HG02885 (cell line): ENCODE measurements around the gene GPM6B.

ENCODE experiments used
- ATAC-seq: cut with Tn5 transposase; IDR thresholded peaks from one replicate; pipeline ENCODE4 v1.9.1; 2021; ENCODE audit warnings: mild to moderate bottlenecking; ENCODE audit not compliant: unreplicated experiment, poor library complexity

GPM6B gene

GRCh38 chrX:13774696-13775095 is 42.2 kb downstream of the GPM6B start:
- no peak for ATAC-seq

GRCh38 chrX:13770013-13770535 is 46.8 kb downstream of the GPM6B start:
- no peak for ATAC-seq

GRCh38 chrX:13768939-13769338 is 48.0 kb downstream of the GPM6B start:
- no peak for ATAC-seq

- ATAC-seq = no peak
These were observed 52.1 kb downstream of the GPM6B start for GRCh38 chrX:13764765-13765164.

- ATAC-seq = no peak
These were observed 52.6 kb downstream of the GPM6B start for GRCh38 chrX:13764281-13764680.

- no peak for ATAC-seq
These were observed 53.4 kb downstream of the GPM6B start for GRCh38 chrX:13763489-13763888.

- peak; percentile 74 for ATAC-seq
These were observed 55.1 kb downstream of the GPM6B start for GRCh38 chrX:13761606-13762414.

GRCh38 chrX:13760426-13760825 is 56.5 kb downstream of the GPM6B start:
- ATAC-seq = no peak

- ATAC-seq = peak; percentile 73
These were observed 57.7 kb downstream of the GPM6B start for GRCh38 chrX:13759152-13759718.

- no peak for ATAC-seq
These were observed 60.5 kb downstream of the GPM6B start for GRCh38 chrX:13756381-13756780.

- ATAC-seq = no peak
These were observed 61.6 kb downstream of the GPM6B start for GRCh38 chrX:13755254-13755653.

- ATAC-seq = no peak
These were observed 62.1 kb downstream of the GPM6B start for GRCh38 chrX:13754765-13755164.

- peak; percentile 57 for ATAC-seq
These were observed 64.2 kb downstream of the GPM6B start for GRCh38 chrX:13752646-13753045.

GRCh38 chrX:13752141-13752540 is 64.8 kb downstream of the GPM6B start:
- ATAC-seq = no peak

GRCh38 chrX:13750812-13751211 is 66.1 kb downstream of the GPM6B start:
- ATAC-seq = peak; percentile 68

- ATAC-seq = no peak
These were observed 66.7 kb downstream of the GPM6B start for GRCh38 chrX:13750204-13750603.

GRCh38 chrX:13748486-13748885 is 68.4 kb downstream of the GPM6B start:
- ATAC-seq = no peak

- no peak for ATAC-seq
These were observed 69.1 kb downstream of the GPM6B start for GRCh38 chrX:13747836-13748235.

- ATAC-seq = peak; percentile 93
These were observed 74.3 kb downstream of the GPM6B start for GRCh38 chrX:13742397-13743176.

- ATAC-seq = no peak
These were observed 75.2 kb downstream of the GPM6B start for GRCh38 chrX:13741695-13742094.
